Uterus (tissue), 4 donors: ENCODE results near the gene PPARG. TPM values are rescaled to one million over a fixed set of nuclear protein-coding genes. Genes with fewer than 3 reads are reported as not detected.
A peak's percentile ranks its signal among the peaks of the same experiment; 100 is the strongest.

Experiments used
- DNase-seq, 2 donors: peaks; one replicate each; pipeline ENCODE4 v3.0.0-alpha.2; 2019 to 2020
- H3K27ac ChIP-seq, 2 donors: fragments of 200-600 bp; sonication (generic); 1 replicate in 1 of 2; 2 replicates in 1 of 2; pipeline ENCODE4 v1.5.1; 2016 to 2018
- H3K27me3 ChIP-seq, 2 donors: fragments of 200-600 bp; sonication (generic); one replicate each; pipeline ENCODE4 v1.5.1; 2018 to 2019; ENCODE audit warnings: control low read depth in 1 of 2
- H3K36me3 ChIP-seq, 2 donors: fragments of 200-600 bp; sonication (generic); one replicate each; pipeline ENCODE4 v1.5.1; 2019; ENCODE audit warnings: control low read depth in 1 of 2
- H3K4me1 ChIP-seq, 2 donors: fragments of 200-600 bp; sonication (generic); one replicate each; pipeline ENCODE4 v1.5.1; 2018 to 2019; ENCODE audit warnings: control low read depth in 1 of 2
- H3K4me3 ChIP-seq, 2 donors: fragments of 200-600 bp; sonication (generic); 1 replicate in 1 of 2; 2 replicates in 1 of 2; pipeline ENCODE4 v1.5.1; 2018 to 2019; ENCODE audit warnings: mild to moderate bottlenecking in 1 of 2
- H3K9me3 ChIP-seq, 2 donors: fragments of 200-600 bp; sonication (generic); one replicate each; pipeline ENCODE4 v1.5.1; 2019; ENCODE audit warnings: control low read depth in 1 of 2
- CTCF ChIP-seq, 4 experiments: fragments of 200-600 bp in 2 of 4; fragments of 450-650 bp in 2 of 4; sonication (generic) in 2 of 4; IDR thresholded peaks; one replicate each; pipeline ENCODE4 v1.5.1; 2016 to 2019; ENCODE audit warnings: antibody characterized with exemption in 4 of 4, mild to moderate bottlenecking in 2 of 4, moderate library complexity in 1 of 4
- POLR2A ChIP-seq, 2 donors: fragments of 450-650 bp; IDR thresholded peaks; one replicate each; pipeline ENCODE4 v1.6.1; 2016; ENCODE audit warnings: antibody characterized with exemption in 2 of 2, mild to moderate bottlenecking in 1 of 2, moderate library complexity in 1 of 2
- intact Hi-C: fragments of 100-400 bp; cut with DNase I; formaldehyde crosslinking; loops from one replicate; pipeline ENCODE4 v1.15.1; 2023; ENCODE audit warnings: low total_unique reads
- total RNA-seq, 4 donors: library from RNA; depleted of rRNA in 3 of 4; stranded (reverse); fragments of >200 nt in 3 of 4; gene quantifications; one replicate each; pipeline versions ENCODE4 v1.1.0 to v1.2.4, GENCODE V29; 2014 to 2023
- donor health status: DM: yes; HTN: yes; CAD: no.

Gene PPARG
- total RNA-seq, 4 donors from 2014 or later, result 5.1 to 29.1 (median 12.9) TPM

GRCh38 chr3:12421132-12421531 lies 132.3 kb downstream of the PPARG start:
- Histone ChIP-seq H3K4me3 (no peak overlapping the region), H3K27me3 (no peaks in the 10 kb centered on the region), H3K27ac (peak overlapping the region; percentile 50 to 59), H3K36me3 (no peaks in the 10 kb centered on the region), H3K4me1 (peaks cover 0 to 7% of the 10 kb centered on the region in 2 donors), H3K9me3 (no peaks in the 10 kb centered on the region)
- no peak for DNase-seq
- no peak for TF ChIP-seq CTCF (IDR thresholded peaks at IDR 0.05)
- no peak for TF ChIP-seq POLR2A (IDR thresholded peaks at IDR 0.05)
- intact Hi-C loops, result no loop called here

GRCh38 chr3:12423131-12423530 lies 134.3 kb downstream of the PPARG start:
- no peak for DNase-seq
- Histone ChIP-seq H3K36me3 (no peaks in the 10 kb centered on the region), H3K4me3 (no peak overlapping the region), H3K27ac (no peak overlapping the region), H3K27me3 (no peaks in the 10 kb centered on the region), H3K4me1 (peaks cover 0 to 7% of the 10 kb centered on the region in 2 donors), H3K9me3 (no peaks in the 10 kb centered on the region)
- intact Hi-C loops, result no loop called here
- TF ChIP-seq POLR2A (IDR thresholded peaks at IDR 0.05), result no peak
- no peak for TF ChIP-seq CTCF (IDR thresholded peaks at IDR 0.05)

GRCh38 chr3:12423918-12424630 lies 135.2 kb downstream of the PPARG start:
- intact Hi-C loops, result no loop called here
- Histone ChIP-seq H3K4me3 (no peak overlapping the region), H3K4me1 (peaks cover 0 to 7% of the 10 kb centered on the region in 2 donors), H3K36me3 (no peaks in the 10 kb centered on the region), H3K27me3 (no peaks in the 10 kb centered on the region), H3K9me3 (no peaks in the 10 kb centered on the region), H3K27ac (no peak overlapping the region)
- TF ChIP-seq POLR2A (IDR thresholded peaks at IDR 0.05) (no peak), CTCF (IDR thresholded peaks at IDR 0.05) (no peak)
- DNase-seq, result no peak

- DNase-seq, result no peak
- no peaks in the 10 kb centered on the region for H3K27me3 ChIP-seq
- no peaks in the 10 kb centered on the region for H3K9me3 ChIP-seq
- TF ChIP-seq POLR2A (IDR thresholded peaks at IDR 0.05) (no peak), CTCF (IDR thresholded peaks at IDR 0.05) (no peak)
- H3K4me1 ChIP-seq, result peaks cover 0 to 7% of the 10 kb centered on the region in 2 donors
- no peak overlapping the region for H3K27ac ChIP-seq
- intact Hi-C loops, result no loop called here
- H3K4me3 ChIP-seq, result no peak overlapping the region
- no peaks in the 10 kb centered on the region for H3K36me3 ChIP-seq
Measured at GRCh38 chr3:12424635-12425319, 135.9 kb downstream of the PPARG start.

- no peak overlapping the region for H3K4me3 ChIP-seq
- intact Hi-C loops, result no loop called here
- H3K9me3 ChIP-seq, result no peaks in the 10 kb centered on the region
- peaks cover 0 to 7% of the 10 kb centered on the region in 2 donors for H3K4me1 ChIP-seq
- TF ChIP-seq POLR2A (IDR thresholded peaks at IDR 0.05) (no peak), CTCF (IDR thresholded peaks at IDR 0.05) (no peak)
- no peak for DNase-seq
- peak overlapping the region in 1 of 2 donors; percentile 9 for H3K27ac ChIP-seq
- no peaks in the 10 kb centered on the region for H3K27me3 ChIP-seq
- no peaks in the 10 kb centered on the region for H3K36me3 ChIP-seq
Measured at GRCh38 chr3:12425850-12426579, 137.1 kb downstream of the PPARG start.
